Esophagus muscularis mucosa (tissue), 3 donors: ENCODE results near the gene GNG11.

Source experiments
- POLR2AphosphoS5 ChIP-seq, 2 donors: sonication (generic); formaldehyde crosslinking; IDR thresholded peaks; one replicate each; pipeline ENCODE4 v1.6.1; 2017; ENCODE audit warnings: antibody characterized with exemption in 2 of 2
- TF ChIP-seq, protein P1 (sequence below), 3 experiments: fragments of 200-600 bp in 2 of 3; fragments of 450-650 bp in 1 of 3; sonication (generic) in 2 of 3; IDR thresholded peaks; one replicate each; pipeline ENCODE4 v1.5.1; 2017 to 2019; ENCODE audit warnings: antibody characterized with exemption in 3 of 3, mild to moderate bottlenecking in 2 of 3, moderate library complexity in 1 of 3

DNA sequence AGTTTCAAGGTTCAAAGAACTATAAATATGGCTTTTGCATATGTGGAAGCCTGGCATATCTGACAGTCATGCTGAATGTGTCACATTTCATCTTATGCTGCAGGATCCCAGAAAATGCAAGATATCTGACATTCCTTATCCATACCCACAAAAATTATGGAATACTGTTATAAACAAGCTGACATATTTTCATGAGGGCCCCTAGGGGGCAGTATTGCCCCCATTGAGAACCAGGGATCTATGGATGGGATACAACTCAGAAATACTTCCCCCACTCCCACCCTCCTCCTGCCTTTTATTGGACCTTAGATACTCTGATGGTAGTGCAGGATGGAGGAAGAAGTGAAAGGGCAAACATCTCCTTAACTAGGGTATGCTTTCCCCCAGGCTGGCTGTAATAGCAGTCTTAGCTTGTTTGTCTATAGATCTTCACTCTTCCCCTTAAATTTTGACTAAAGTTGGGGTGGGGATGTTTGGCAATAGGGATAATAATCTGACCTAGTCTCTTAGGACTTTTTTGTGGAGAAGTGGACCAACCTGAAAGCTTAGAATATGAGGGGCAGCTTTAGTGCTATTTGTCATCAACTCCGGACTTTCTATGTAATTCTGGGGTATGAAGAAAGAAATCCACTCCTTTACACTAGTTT, 18.6 kb upstream of the GNG11 start:
- TF ChIP-seq, protein P1, sequence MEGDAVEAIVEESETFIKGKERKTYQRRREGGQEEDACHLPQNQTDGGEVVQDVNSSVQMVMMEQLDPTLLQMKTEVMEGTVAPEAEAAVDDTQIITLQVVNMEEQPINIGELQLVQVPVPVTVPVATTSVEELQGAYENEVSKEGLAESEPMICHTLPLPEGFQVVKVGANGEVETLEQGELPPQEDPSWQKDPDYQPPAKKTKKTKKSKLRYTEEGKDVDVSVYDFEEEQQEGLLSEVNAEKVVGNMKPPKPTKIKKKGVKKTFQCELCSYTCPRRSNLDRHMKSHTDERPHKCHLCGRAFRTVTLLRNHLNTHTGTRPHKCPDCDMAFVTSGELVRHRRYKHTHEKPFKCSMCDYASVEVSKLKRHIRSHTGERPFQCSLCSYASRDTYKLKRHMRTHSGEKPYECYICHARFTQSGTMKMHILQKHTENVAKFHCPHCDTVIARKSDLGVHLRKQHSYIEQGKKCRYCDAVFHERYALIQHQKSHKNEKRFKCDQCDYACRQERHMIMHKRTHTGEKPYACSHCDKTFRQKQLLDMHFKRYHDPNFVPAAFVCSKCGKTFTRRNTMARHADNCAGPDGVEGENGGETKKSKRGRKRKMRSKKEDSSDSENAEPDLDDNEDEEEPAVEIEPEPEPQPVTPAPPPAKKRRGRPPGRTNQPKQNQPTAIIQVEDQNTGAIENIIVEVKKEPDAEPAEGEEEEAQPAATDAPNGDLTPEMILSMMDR (IDR thresholded peaks at IDR 0.05) = peak; percentile 62 to 78 (median 68)
- no peak for TF ChIP-seq POLR2AphosphoS5 (IDR thresholded peaks at IDR 0.05)
